Endothelial cell of umbilical vein (primary cell): ENCODE results near the gene EIF5AL1. TPM values are rescaled to one million over a fixed set of nuclear protein-coding genes. Genes with fewer than 3 reads are reported as not detected.

Source experiments
- BruUV-seq: library from RNA; stranded (reverse); fragments of 400-500 nt; replicated peaks from 2 replicates; lab custom pipeline; 2021; lab: Mats Ljungman, UMichigan
- CTCF ChIA-PET: fragments of 300-600, 350-600 bp; sonication (Branson Sonifier 250); formaldehyde crosslinking; loops from one replicate; lab custom pipeline; 2021; ENCODE audit warnings: antibody characterized with exemption, inconsistent platforms; lab: Charles Lee
- POLR2A ChIA-PET: fragments of 300-600, 350-600 bp; sonication (Branson Sonifier 250); formaldehyde crosslinking; loops from one replicate; lab custom pipeline; 2021; ENCODE audit warnings: antibody characterized with exemption, inconsistent platforms; lab: Charles Lee
- DNase-seq: peaks from one replicate; pipeline ENCODE4 v3.0.0-alpha.2; 2011; ENCODE audit warnings: low read depth, low spot score
- FAIRE-seq: peaks from 2 replicates; lab custom pipeline; 2011; peaks lifted over from hg19 to GRCh38; lab: Jason Lieb, UNC
- H2AFZ ChIP-seq: 2 replicates; pipeline ENCODE4 v1.6.0; 2012; ENCODE audit warnings: low read depth, low read length, control low read depth, inconsistent platforms
- H3K27ac ChIP-seq: 2 replicates; pipeline ENCODE4 v1.5.1; 2011; ENCODE audit warnings: low read depth, mild to moderate bottlenecking, control low read depth, low read length, moderate library complexity; ENCODE audit not compliant: insufficient read depth
- H3K27me3 ChIP-seq, 2 experiments: 2 replicates each; pipeline versions ENCODE4 v1.6.0 to v1.6.1; 2011; ENCODE audit warnings: low read length in 2 of 2, mixed read lengths in 1 of 2; ENCODE audit not compliant: control insufficient read depth in 2 of 2, insufficient read depth in 2 of 2
- H3K36me3 ChIP-seq, 2 experiments: 2 replicates in 1 of 2; 3 replicates in 1 of 2; pipeline ENCODE4 v1.5.1; 2011; ENCODE audit warnings: low read length in 2 of 2, mild to moderate bottlenecking in 1 of 2, moderate library complexity in 1 of 2; ENCODE audit not compliant: control insufficient read depth in 2 of 2, insufficient read depth in 2 of 2; ENCODE audit errors: extremely low read depth in 1 of 2
- H3K4me1 ChIP-seq: 3 replicates; pipeline ENCODE4 v1.5.1; 2011; ENCODE audit warnings: mild to moderate bottlenecking, low read length; ENCODE audit not compliant: control insufficient read depth, insufficient read depth; ENCODE audit errors: extremely low read depth
- H3K4me2 ChIP-seq: 2 replicates; pipeline ENCODE4 v1.6.1; 2011; ENCODE audit warnings: low read length, control low read depth, mixed read lengths; ENCODE audit not compliant: insufficient read depth
- H3K4me3 ChIP-seq, 3 experiments: fragments of 200-600 bp in 1 of 3; sonication (generic), shearing (Covaris generic) in 1 of 3; replicated peaks in 1 of 3; 2 replicates each; pipeline ENCODE4 v1.5.1; 2011 to 2016; ENCODE audit warnings: control low read depth in 3 of 3, low read length in 3 of 3, mild to moderate bottlenecking in 2 of 3, inconsistent platforms in 1 of 3, low read depth in 1 of 3, moderate library complexity in 1 of 3; ENCODE audit not compliant: insufficient read depth in 1 of 3
- H3K79me2 ChIP-seq: 2 replicates; pipeline ENCODE4 v1.6.0; 2012; ENCODE audit warnings: low read length, inconsistent platforms; ENCODE audit not compliant: control insufficient read depth, insufficient read depth
- H3K9ac ChIP-seq: replicated peaks from 2 replicates; pipeline ENCODE3; 2011; ENCODE audit warnings: low read length, control low read depth; ENCODE audit not compliant: insufficient read depth; ENCODE audit errors: extremely low read depth
- H3K9me1 ChIP-seq: replicated peaks from 3 replicates; pipeline ENCODE4 v1.6.0; 2011; ENCODE audit warnings: mild to moderate bottlenecking, low read length; ENCODE audit not compliant: control insufficient read depth, insufficient read depth; ENCODE audit errors: extremely low read depth
- H3K9me3 ChIP-seq: replicated peaks from 2 replicates; pipeline ENCODE4 v1.5.1; 2012; ENCODE audit warnings: low read length, inconsistent platforms; ENCODE audit not compliant: control insufficient read depth, insufficient read depth
- H4K20me1 ChIP-seq: replicated peaks from 2 replicates; pipeline ENCODE3; 2011; ENCODE audit warnings: mild to moderate bottlenecking, low read length; ENCODE audit not compliant: control insufficient read depth, insufficient read depth; ENCODE audit errors: extremely low read depth
- CTCF ChIP-seq, 2 donors: IDR thresholded peaks; 1 replicate in 1 of 2; 2 replicates in 1 of 2; pipeline ENCODE4 v1.5.1; 2011; ENCODE audit warnings: low read length in 2 of 2, mild to moderate bottlenecking in 2 of 2, moderate library complexity in 2 of 2, control low read depth in 1 of 2, inconsistent platforms in 1 of 2, low read depth in 1 of 2; ENCODE audit not compliant: insufficient read depth in 1 of 2; ENCODE audit errors: extremely low read depth in 1 of 2
- EZH2 ChIP-seq: IDR thresholded peaks from 2 replicates; pipeline ENCODE4 v1.6.1; 2012; ENCODE audit warnings: borderline replicate concordance, low read depth, mild to moderate bottlenecking, moderate library complexity, low read length, inconsistent platforms; ENCODE audit not compliant: severe bottlenecking
- FOS ChIP-seq: IDR thresholded peaks from 2 replicates; pipeline ENCODE4 v1.6.1; 2011; ENCODE audit warnings: mild to moderate bottlenecking, low read length, moderate library complexity, borderline replicate concordance; ENCODE audit not compliant: insufficient read depth
- GATA2 ChIP-seq: IDR thresholded peaks from 2 replicates; pipeline ENCODE4 v1.7.0; 2011; ENCODE audit warnings: low read depth, mild to moderate bottlenecking, moderate library complexity, mixed read lengths, low read length; ENCODE audit not compliant: insufficient read length, insufficient read depth
- JUN ChIP-seq: IDR thresholded peaks from 2 replicates; pipeline ENCODE4 v1.6.1; 2011; ENCODE audit warnings: borderline replicate concordance, low read depth; ENCODE audit not compliant: insufficient read length, insufficient read depth
- MYC ChIP-seq: IDR thresholded peaks from one replicate; pipeline ENCODE4 v1.6.1; 2011; ENCODE audit warnings: mild to moderate bottlenecking, low read depth, low read length
- POLR2A ChIP-seq: IDR thresholded peaks from 2 replicates; pipeline ENCODE4 v1.6.1; 2012; ENCODE audit warnings: low read depth, mild to moderate bottlenecking, control low read depth, low read length
- POLR2AphosphoS5 ChIP-seq: IDR thresholded peaks from 2 replicates; pipeline ENCODE4 v1.6.1; 2012; ENCODE audit warnings: low read depth, mild to moderate bottlenecking, control low read depth, low read length, moderate library complexity; ENCODE audit not compliant: insufficient read depth
- dilution Hi-C: fragments of 300-500 bp; cut with MboI; formaldehyde crosslinking; loops from one replicate; pipeline ENCODE4 v1.15.0; 2019; ENCODE audit warnings: low sequenced_read_pairs; ENCODE audit not compliant: extremely low pct_ligation_motif_present
- intact Hi-C: fragments of 100-400 bp; cut with micrococcal nuclease; formaldehyde crosslinking; loops from one replicate; pipeline ENCODE4 v1.10.0; 2022
- polyA plus RNA-seq, 4 experiments: library from polyadenylated mRNA; depleted of rRNA in 3 of 4; stranded (reverse) in 3 of 4; unstranded in 1 of 4; fragments of >200 nt; gene quantifications; 2 replicates each; pipeline versions ENCODE4 v1.2.1 to v1.2.3, GENCODE V29; 2011 to 2012; ENCODE audit warnings: missing spikeins in 1 of 4
- total RNA-seq: library from RNA; stranded (reverse); gene quantifications from 2 replicates; pipeline ENCODE4 v1.2.3, GENCODE V29; 2021
- TF ChIP-seq, protein P1 (sequence below): IDR thresholded peaks from 2 replicates; pipeline ENCODE4 v1.6.1; 2011; ENCODE audit not compliant: insufficient read depth, insufficient read length

EIF5AL1 gene
- total and polyA plus RNA-seq, 2 donors (not counting 3 experiments of a cell fraction or from before 2014, with no cell fraction given): 0.29 to 1.0 TPM

DNA sequence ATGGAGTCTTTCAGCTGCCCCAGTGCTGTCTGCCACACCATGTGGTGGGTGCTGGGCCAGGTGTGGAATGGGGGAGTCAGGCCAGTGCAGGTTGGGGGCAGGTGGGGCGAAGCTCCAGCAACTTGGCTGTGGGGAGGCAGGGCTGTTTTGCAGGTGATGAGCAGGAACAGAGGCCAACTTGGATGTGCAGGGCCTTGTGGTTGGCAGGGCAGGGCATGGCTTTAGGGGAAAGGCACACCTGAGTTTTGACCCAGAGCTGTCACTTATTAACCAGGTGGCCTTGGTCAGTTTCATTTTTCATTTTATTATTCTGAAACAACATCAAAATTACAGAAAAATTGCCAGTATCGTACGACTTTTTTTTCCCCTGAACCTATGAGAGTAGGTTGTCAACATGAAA, 48.9 kb downstream of the EIF5AL1 start:
- H4K20me1 ChIP-seq: no peaks in the 10 kb centered on the region
- DNase-seq (no peak), FAIRE-seq (no peak)
- H3K79me2 ChIP-seq: no peaks in the 10 kb centered on the region
- POLR2A ChIA-PET: no interaction called here
- H3K4me2 ChIP-seq: no peak overlapping the region
- no peaks in the 10 kb centered on the region for H3K4me1 ChIP-seq
- dilution Hi-C loops (no loop called here), intact Hi-C loops (no loop called here)
- CTCF ChIA-PET: interaction anchor here (1.0 kb wide), 1 partner anchor 483 kb away, joined by 3 read pairs; no protein-coding TSS in a partner anchor
- H3K9me1 ChIP-seq: no peaks in the 10 kb centered on the region
- BruUV-seq: no TSS peak
- H3K9ac ChIP-seq: no peak overlapping the region
- H3K4me3 ChIP-seq: no peak overlapping the region
- no peak overlapping the region for H3K27ac ChIP-seq
- no peak for TF ChIP-seq EZH2
- TF ChIP-seq FOS: no peak
- no peak for TF ChIP-seq POLR2AphosphoS5
- TF ChIP-seq GATA2: no peak
- TF ChIP-seq CTCF (IDR thresholded peaks at IDR 0.05; ENCODE audit: extremely low read depth in 1 of 2, insufficient read depth in 1 of 2, low read depth in 1 of 2, low read length in 2 of 2): no peak
- no peak for TF ChIP-seq POLR2A
- no peak for TF ChIP-seq JUN
- TF ChIP-seq, protein P1, sequence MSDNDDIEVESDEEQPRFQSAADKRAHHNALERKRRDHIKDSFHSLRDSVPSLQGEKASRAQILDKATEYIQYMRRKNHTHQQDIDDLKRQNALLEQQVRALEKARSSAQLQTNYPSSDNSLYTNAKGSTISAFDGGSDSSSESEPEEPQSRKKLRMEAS: no peak
- TF ChIP-seq MYC: no peak
- no peaks in the 10 kb centered on the region for H3K36me3 ChIP-seq
- H2AFZ ChIP-seq: no peak overlapping the region
- peaks cover 0 to 9% of the 10 kb centered on the region in 2 experiments for H3K27me3 ChIP-seq
- no peaks in the 10 kb centered on the region for H3K9me3 ChIP-seq
